GM10248 (cell line): Measurements from ENCODE around the gene SPRN.

Experiments used
- CTCF ChIA-PET: fragments of 300-600 bp; sonication (Branson Sonifier 250); formaldehyde crosslinking; extraction: SDS; loops from one replicate; lab custom pipeline; 2021; ENCODE audit warnings: antibody characterized with exemption; lab: Yijun Ruan, JAX
- POLR2A ChIA-PET: fragments of 350-650 bp; sonication (Branson Sonifier 250); formaldehyde crosslinking; extraction: SDS; loops from one replicate; lab custom pipeline; 2020; ENCODE audit warnings: antibody characterized with exemption; lab: Yijun Ruan, JAX
- DNase-seq: peaks from one replicate; pipeline ENCODE4 v3.0.0; 2012; ENCODE audit errors: extremely low spot score
- TF ChIP-seq, protein P1 (sequence below): IDR thresholded peaks from 2 replicates; pipeline ENCODE4 v1.5.1; 2012; ENCODE audit warnings: mild to moderate bottlenecking, low read depth; ENCODE audit errors: extremely low read depth, missing control alignments, control extremely low read depth

The SPRN gene

DNA sequence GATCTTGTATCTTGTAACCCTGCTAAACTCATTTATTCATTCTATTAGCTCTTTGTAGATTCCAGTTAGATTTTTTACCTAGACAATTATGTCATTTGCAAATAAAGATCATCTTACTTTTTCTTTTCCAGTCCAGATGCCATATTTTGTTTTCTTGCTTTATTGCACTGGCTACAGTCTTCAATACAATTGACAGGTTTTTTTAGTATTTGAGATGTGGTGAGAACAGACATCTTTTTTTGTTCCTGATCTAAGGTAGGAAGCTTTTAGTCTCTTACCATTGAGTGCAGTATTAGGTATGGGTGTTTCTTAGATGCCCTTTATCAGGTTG, 12.1 kb downstream of the SPRN start:
- TF ChIP-seq, protein P1, sequence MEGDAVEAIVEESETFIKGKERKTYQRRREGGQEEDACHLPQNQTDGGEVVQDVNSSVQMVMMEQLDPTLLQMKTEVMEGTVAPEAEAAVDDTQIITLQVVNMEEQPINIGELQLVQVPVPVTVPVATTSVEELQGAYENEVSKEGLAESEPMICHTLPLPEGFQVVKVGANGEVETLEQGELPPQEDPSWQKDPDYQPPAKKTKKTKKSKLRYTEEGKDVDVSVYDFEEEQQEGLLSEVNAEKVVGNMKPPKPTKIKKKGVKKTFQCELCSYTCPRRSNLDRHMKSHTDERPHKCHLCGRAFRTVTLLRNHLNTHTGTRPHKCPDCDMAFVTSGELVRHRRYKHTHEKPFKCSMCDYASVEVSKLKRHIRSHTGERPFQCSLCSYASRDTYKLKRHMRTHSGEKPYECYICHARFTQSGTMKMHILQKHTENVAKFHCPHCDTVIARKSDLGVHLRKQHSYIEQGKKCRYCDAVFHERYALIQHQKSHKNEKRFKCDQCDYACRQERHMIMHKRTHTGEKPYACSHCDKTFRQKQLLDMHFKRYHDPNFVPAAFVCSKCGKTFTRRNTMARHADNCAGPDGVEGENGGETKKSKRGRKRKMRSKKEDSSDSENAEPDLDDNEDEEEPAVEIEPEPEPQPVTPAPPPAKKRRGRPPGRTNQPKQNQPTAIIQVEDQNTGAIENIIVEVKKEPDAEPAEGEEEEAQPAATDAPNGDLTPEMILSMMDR: no peak
- CTCF ChIA-PET: no interaction called here
- POLR2A ChIA-PET: no interaction called here
- no peak for DNase-seq

- no peak for DNase-seq
- CTCF ChIA-PET: no interaction called here
- TF ChIP-seq, protein P1: no peak
- POLR2A ChIA-PET: no interaction called here
Measured at GRCh38 chr10:133411523-133412380, 12.7 kb downstream of the SPRN start.

DNA sequence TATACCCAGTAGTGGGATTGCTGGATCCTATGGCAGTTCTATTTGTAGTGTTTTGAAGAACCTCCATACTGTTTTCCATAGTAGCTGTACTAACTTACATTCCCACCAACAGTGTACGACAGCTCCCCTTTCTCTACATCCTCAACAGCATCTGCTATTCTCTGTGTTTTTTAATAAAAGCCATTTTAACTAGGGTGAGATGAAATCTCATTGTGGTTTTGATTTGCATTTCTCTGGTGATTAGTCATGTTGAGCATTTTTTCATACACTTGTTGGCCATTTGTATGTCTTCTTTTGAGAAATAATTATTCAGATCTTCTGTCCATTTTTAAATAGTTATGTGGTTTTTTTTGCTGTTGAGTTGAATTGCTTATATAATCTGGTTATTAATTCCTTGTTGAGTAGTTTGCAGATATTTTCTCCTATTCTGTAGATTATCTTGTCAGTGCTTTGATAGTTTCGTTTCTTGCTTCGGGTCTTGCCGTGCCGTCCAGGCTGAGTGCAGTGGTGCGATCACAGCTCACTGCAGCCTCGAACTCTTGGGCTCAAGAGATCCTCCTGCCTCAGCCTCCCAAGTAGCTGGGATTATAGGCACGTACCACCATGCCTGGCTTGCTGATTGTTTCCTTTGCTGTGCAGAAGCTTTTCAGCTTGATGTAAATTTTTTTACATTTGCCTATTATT, 18.4 kb downstream of the SPRN start:
- TF ChIP-seq, protein P1: no peak
- ChIA-PET CTCF (interaction anchor here (1.0 kb wide), 1 partner anchor 32 kb away, joined by 3 read pairs; no protein-coding TSS in a partner anchor), POLR2A (no interaction called here)
- DNase-seq: no peak

- DNase-seq: no peak
- TF ChIP-seq, protein P1: no peak
- ChIA-PET CTCF (interaction anchor here (1.0 kb wide), 1 partner anchor 33 kb away, joined by 3 read pairs; no protein-coding TSS in a partner anchor), POLR2A (no interaction called here)
Measured at GRCh38 chr10:133405272-133405671, 19.2 kb downstream of the SPRN start.

GRCh38 chr10:133403784-133404183, 20.6 kb downstream of the SPRN start:
- DNase-seq: no peak
- TF ChIP-seq, protein P1: no peak
- CTCF ChIA-PET: no interaction called here
- POLR2A ChIA-PET: no interaction called here

DNA sequence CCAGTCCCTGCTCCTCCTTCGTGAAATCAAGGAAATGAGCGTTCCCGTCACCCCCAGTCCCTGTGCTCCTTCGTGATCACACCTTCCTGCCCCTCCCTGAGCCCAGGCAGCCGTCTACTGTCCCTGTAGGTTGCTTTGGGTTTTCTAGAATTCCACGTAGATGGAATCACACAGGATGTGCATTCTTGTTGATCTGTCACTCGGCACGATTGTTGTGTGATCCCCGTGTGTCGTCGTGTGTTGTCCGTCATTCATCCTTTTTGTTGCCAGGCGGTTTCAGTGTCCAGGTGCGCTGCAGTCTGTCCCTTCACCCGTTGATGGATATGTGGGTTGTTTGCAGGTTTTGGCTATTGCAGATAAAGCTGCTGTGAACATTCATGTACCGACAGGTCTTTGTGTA, 21.1 kb downstream of the SPRN start:
- ChIA-PET CTCF (no interaction called here), POLR2A (no interaction called here)
- TF ChIP-seq, protein P1: no peak
- DNase-seq: no peak
